Smooth muscle cell (in vitro differentiated cells): ENCODE results near the gene DDX39A. TPM values are rescaled to one million over a fixed set of nuclear protein-coding genes. Genes with fewer than 3 reads are reported as not detected.
"Not testable (repeated sequence)": the region's sequence is repeated elsewhere in the genome, so short reads cannot be mapped to it uniquely, and the experiment has no call there.

Experiments
- DNase-seq: peaks from one replicate; lab custom pipeline; 2025; ENCODE audit not compliant: unreplicated experiment; lab: John Stamatoyannopoulos, UW
- H2AFZ ChIP-seq: fragments of 200-600 bp; sonication (generic); 2 replicates; pipeline ENCODE4 v1.6.0; 2016; ENCODE audit warnings: antibody characterized with exemption, low read depth, mild to moderate bottlenecking
- H3F3A ChIP-seq: fragments of 200-600 bp; sonication (generic); 2 replicates; pipeline ENCODE4 v1.6.0; 2017; ENCODE audit warnings: antibody characterized with exemption, low read depth
- H3K27ac ChIP-seq: fragments of 200-600 bp; sonication (generic); 2 replicates; pipeline ENCODE4 v1.5.1; 2016; ENCODE audit warnings: low read depth, mild to moderate bottlenecking
- H3K27me3 ChIP-seq: fragments of 200-600 bp; sonication (generic); 2 replicates; pipeline ENCODE4 v1.6.1; 2016; ENCODE audit warnings: low read depth, mild to moderate bottlenecking
- H3K36me3 ChIP-seq: fragments of 200-600 bp; sonication (generic); 2 replicates; pipeline ENCODE4 v1.5.1; 2016; ENCODE audit warnings: low read depth
- H3K4me1 ChIP-seq: fragments of 200-600 bp; sonication (generic); 2 replicates; pipeline ENCODE4 v1.5.1; 2016; ENCODE audit warnings: low read depth
- H3K4me2 ChIP-seq: fragments of 200-600 bp; sonication (generic); 2 replicates; pipeline ENCODE4 v1.6.0; 2016; ENCODE audit warnings: mild to moderate bottlenecking
- H3K4me3 ChIP-seq: fragments of 200-600 bp; sonication (generic); 2 replicates; pipeline ENCODE4 v1.5.1; 2016; ENCODE audit warnings: mild to moderate bottlenecking
- H3K79me2 ChIP-seq: fragments of 200-600 bp; sonication (generic); 2 replicates; pipeline ENCODE4 v1.6.0; 2016; ENCODE audit warnings: low read depth, mild to moderate bottlenecking
- H3K9ac ChIP-seq: fragments of 200-600 bp; sonication (generic); 2 replicates; pipeline ENCODE4 v1.6.0; 2016; ENCODE audit warnings: low read depth
- H3K9me3 ChIP-seq: fragments of 200-600 bp; sonication (generic); replicated peaks from 2 replicates; pipeline ENCODE4 v1.5.1; 2016; ENCODE audit warnings: low read depth
- H4K20me1 ChIP-seq: fragments of 200-600 bp; sonication (generic); 2 replicates; pipeline ENCODE4 v1.6.0; 2016; ENCODE audit warnings: low read depth
- CTCF ChIP-seq: fragments of 200-600 bp; sonication (generic); IDR thresholded peaks from 2 replicates; pipeline ENCODE4 v1.5.1; 2017; ENCODE audit warnings: borderline replicate concordance, mild to moderate bottlenecking, antibody characterized with exemption; ENCODE audit not compliant: insufficient read depth, poor library complexity, severe bottlenecking
- WGBS: methylation state at CpG from one replicate; pipeline ENCODE4 v1.1.7; 2016; ENCODE audit warnings: low lambda C conversion rate; 5-methylcytosine and 5-hydroxymethylcytosine counted together
- polyA plus RNA-seq: library from polyadenylated mRNA; unstranded; fragments of >200 nt; fragmentation: Nextera tagmentation; extraction: Ambion mirVana; gene quantifications from 2 replicates; pipeline ENCODE4 v1.2.1, GENCODE V29; 2016
- total RNA-seq: library from RNA; depleted of rRNA; stranded (reverse); fragments of >200 nt; gene quantifications from 2 replicates; pipeline ENCODE4 v1.2.3, GENCODE V29; 2014

The DDX39A gene
- total and polyA plus RNA-seq, 2 experiments from 2014 or later, result 23.1 to 38.0 TPM

GRCh38 chr19:14460935-14461334, 41.8 kb upstream of the DDX39A start:
- no peak for TF ChIP-seq CTCF
- H3K27ac ChIP-seq, result no peak overlapping the region
- WGBS, result 89% methylated on average over 2 of the region's 2 CpGs

DNA sequence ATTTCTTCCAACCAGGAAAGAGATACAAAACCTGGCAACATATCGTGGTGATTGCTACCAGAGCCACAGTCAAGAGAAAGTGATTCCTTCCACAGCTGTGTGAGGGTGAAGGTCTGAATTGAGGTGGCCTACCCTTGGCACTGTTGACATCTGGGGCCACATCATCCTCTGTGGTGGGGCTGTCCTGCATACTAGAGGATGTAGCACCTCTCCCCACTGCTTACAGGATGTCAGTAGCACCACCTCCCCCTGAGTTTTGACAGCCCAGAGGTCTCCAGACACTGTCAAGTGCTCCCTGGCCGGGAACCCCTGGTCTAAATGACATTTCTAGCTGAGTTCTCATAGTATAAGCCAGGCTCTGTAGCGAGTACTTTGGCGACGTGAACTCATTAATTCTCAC, 40.6 kb upstream of the DDX39A start:
- Histone ChIP-seq H3K27me3 (no peaks in the 10 kb centered on the region), H3K9me3 (no peaks in the 10 kb centered on the region), H3K79me2 (no peaks in the 10 kb centered on the region), H3K4me3 (no peak overlapping the region), H3F3A (no peaks in the 10 kb centered on the region), H3K9ac (no peak overlapping the region), H3K4me2 (no peak overlapping the region), H3K27ac (no peak overlapping the region), H3K4me1 (no peaks in the 10 kb centered on the region), H2AFZ (no peak overlapping the region), H3K36me3 (no peaks in the 10 kb centered on the region), H4K20me1 (no peaks in the 10 kb centered on the region)
- WGBS, result 93% methylated on average over 5 of the region's 5 CpGs
- TF ChIP-seq CTCF, result no peak
- DNase-seq, result no peak

More at GRCh38 chr19:14460935-14461334, 41.8 kb upstream of the DDX39A start:
- DNase-seq, result no peak
- no peaks in the 10 kb centered on the region for H3K36me3 ChIP-seq
- H2AFZ ChIP-seq, result no peak overlapping the region
- no peaks in the 10 kb centered on the region for H3K27me3 ChIP-seq
- no peaks in the 10 kb centered on the region for H3K4me1 ChIP-seq
- no peaks in the 10 kb centered on the region for H3K79me2 ChIP-seq
- H3K4me3 ChIP-seq, result no peak overlapping the region
- no peak overlapping the region for H3K4me2 ChIP-seq
- no peaks in the 10 kb centered on the region for H3K9me3 ChIP-seq
- H3F3A ChIP-seq, result no peaks in the 10 kb centered on the region
- no peak overlapping the region for H3K9ac ChIP-seq
- H4K20me1 ChIP-seq, result no peaks in the 10 kb centered on the region

DNA sequence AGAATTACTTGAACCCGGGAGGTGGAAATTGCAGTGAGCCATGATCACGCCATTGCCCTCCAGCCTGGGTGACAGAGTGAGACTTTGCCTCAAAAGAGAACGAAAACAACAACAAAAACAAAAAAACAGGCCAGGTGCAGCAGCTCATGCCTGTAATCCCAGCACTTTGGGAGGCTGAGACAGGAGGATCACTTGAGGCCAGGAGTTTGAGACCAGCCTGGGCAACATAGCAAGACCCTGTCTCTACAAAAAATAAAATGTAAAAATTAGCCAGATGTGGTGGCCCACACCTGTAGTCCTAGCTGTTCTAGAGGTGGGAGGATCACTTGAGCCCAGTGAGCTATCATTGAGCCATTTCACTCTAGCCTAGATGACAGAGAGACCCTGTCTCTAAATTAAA, 33.2 kb upstream of the DDX39A start:
- H3K79me2 ChIP-seq, H4K20me1 ChIP-seq, H3K36me3 ChIP-seq, H3K9me3 ChIP-seq, H2AFZ ChIP-seq, H3K4me1 ChIP-seq, H3F3A ChIP-seq, H3K27ac ChIP-seq, H3K4me3 ChIP-seq, H3K4me2 ChIP-seq, DNase-seq, H3K9ac ChIP-seq, H3K27me3 ChIP-seq: not testable (repeated sequence)
- 99% methylated on average over 3 of the region's 3 CpGs for WGBS

GRCh38 chr19:14450876-14451275, 31.7 kb upstream of the DDX39A start:
- 100% methylated on average over 11 of the region's 19 CpGs for WGBS
- no peaks in the 10 kb centered on the region for H3K9me3 ChIP-seq
- H3K4me3 ChIP-seq, result no peak overlapping the region
- no peak overlapping the region for H3K27ac ChIP-seq
- no peaks in the 10 kb centered on the region for H3F3A ChIP-seq
- H2AFZ ChIP-seq, result no peak overlapping the region
- no peaks in the 10 kb centered on the region for H3K4me1 ChIP-seq
- no peak for DNase-seq
- no peaks in the 10 kb centered on the region for H4K20me1 ChIP-seq
- no peaks in the 10 kb centered on the region for H3K36me3 ChIP-seq
- H3K4me2 ChIP-seq, result no peak overlapping the region
- H3K79me2 ChIP-seq, result no peaks in the 10 kb centered on the region
- TF ChIP-seq CTCF, result no peak
- H3K27me3 ChIP-seq, result no peaks in the 10 kb centered on the region
- no peak overlapping the region for H3K9ac ChIP-seq
